ENCODE measurements around the gene GPRIN1. TPM values are rescaled to one million over a fixed set of nuclear protein-coding genes. Genes with fewer than 3 reads are reported as not detected.

GPRIN1 gene
- total RNA-seq: 35.9 and 39.0 TPM in 2 replicates
- long read RNA-seq: 0 reads

- H3K4me1 Mint-ChIP-seq: peaks cover 33% of the 10 kb centered on the region
- peak; percentile 37 for TF ChIP-seq CTCF (conservative IDR thresholded peaks at IDR 0.05)
- peak within 1 kb of the TSS; percentile 98 for H3K4me3 Mint-ChIP-seq
- no peaks in the 10 kb centered on the region for H3K9me3 Mint-ChIP-seq
- peaks cover 34% of the 10 kb centered on the region for H3K27me3 Mint-ChIP-seq (ENCODE audit: low read depth)
- peak within 1 kb of the TSS; percentile 98 for H3K27ac Mint-ChIP-seq (ENCODE audit: unreplicated experiment)
- no peaks in the 10 kb centered on the region for H3K36me3 Mint-ChIP-seq (ENCODE audit: low read depth)
- DNase-seq (ENCODE audit: low read depth, low spot score): peak; percentile 70
Observed at GRCh38 chr5:176609724-176610434, at the start of gene GPRIN1. TSS of gene GPRIN1 (minus strand) at chr5:176610156. CDS start at chr5:176599834, 10,322 bp downstream.

GRCh38 chr5:176659512-176659839 is 49.5 kb upstream of the GPRIN1 start:
- Mint-ChIP-seq H3K9me3 (no peaks in the 10 kb centered on the region), H3K4me3 (no peak overlapping the region), H3K27me3 (ENCODE audit: low read depth) (peaks cover 6% of the 10 kb centered on the region), H3K36me3 (ENCODE audit: low read depth) (no peaks in the 10 kb centered on the region), H3K4me1 (peaks cover 5% of the 10 kb centered on the region), H3K27ac (ENCODE audit: unreplicated experiment) (no peak overlapping the region)
- DNase-seq (ENCODE audit: low read depth, low spot score): no peak
- no peak for TF ChIP-seq CTCF (conservative IDR thresholded peaks at IDR 0.05)

GRCh38 chr5:176658817-176659511 is 49.0 kb upstream of the GPRIN1 start:
- Mint-ChIP-seq H3K27ac (ENCODE audit: unreplicated experiment) (no peak overlapping the region), H3K9me3 (no peaks in the 10 kb centered on the region), H3K4me3 (no peak overlapping the region), H3K36me3 (ENCODE audit: low read depth) (no peaks in the 10 kb centered on the region), H3K4me1 (peaks cover 5% of the 10 kb centered on the region), H3K27me3 (ENCODE audit: low read depth) (peaks cover 2% of the 10 kb centered on the region)
- no peak for TF ChIP-seq CTCF (conservative IDR thresholded peaks at IDR 0.05)
- DNase-seq (ENCODE audit: low read depth, low spot score): no peak

- H3K4me3 Mint-ChIP-seq: peak overlapping the region; percentile 71
- no peaks in the 10 kb centered on the region for H3K27me3 Mint-ChIP-seq (ENCODE audit: low read depth)
Observed at GRCh38 chr5:176658007-176658599, 48.1 kb upstream of the GPRIN1 start.

More at GRCh38 chr5:176658007-176658599, 48.1 kb upstream of the GPRIN1 start:
- TF ChIP-seq CTCF (conservative IDR thresholded peaks at IDR 0.05): peak; percentile 85
- DNase-seq (ENCODE audit: low read depth, low spot score): peak; percentile 70
- Mint-ChIP-seq H3K36me3 (ENCODE audit: low read depth) (peaks cover 3% of the 10 kb centered on the region), H3K4me1 (peaks cover 5% of the 10 kb centered on the region), H3K27ac (ENCODE audit: unreplicated experiment) (no peak overlapping the region), H3K9me3 (no peaks in the 10 kb centered on the region)
